Body of pancreas (tissue), 4 donors: ENCODE measurements around the gene DEFB123.

Source experiments
- POLR2A ChIP-seq, 3 donors: fragments of 450-650 bp; IDR thresholded peaks; one replicate each; pipeline ENCODE4 v1.6.1; 2016; ENCODE audit warnings: antibody characterized with exemption in 3 of 3, mild to moderate bottlenecking in 2 of 3
- TF ChIP-seq, protein P1 (sequence below), 7 experiments: fragments of 450-650 bp in 4 of 7; fragments of 200-600 bp in 3 of 7; sonication (generic) in 3 of 7; IDR thresholded peaks; one replicate each; pipeline ENCODE4 v1.5.1; 2016 to 2019; ENCODE audit warnings: antibody characterized with exemption in 7 of 7

DNA sequence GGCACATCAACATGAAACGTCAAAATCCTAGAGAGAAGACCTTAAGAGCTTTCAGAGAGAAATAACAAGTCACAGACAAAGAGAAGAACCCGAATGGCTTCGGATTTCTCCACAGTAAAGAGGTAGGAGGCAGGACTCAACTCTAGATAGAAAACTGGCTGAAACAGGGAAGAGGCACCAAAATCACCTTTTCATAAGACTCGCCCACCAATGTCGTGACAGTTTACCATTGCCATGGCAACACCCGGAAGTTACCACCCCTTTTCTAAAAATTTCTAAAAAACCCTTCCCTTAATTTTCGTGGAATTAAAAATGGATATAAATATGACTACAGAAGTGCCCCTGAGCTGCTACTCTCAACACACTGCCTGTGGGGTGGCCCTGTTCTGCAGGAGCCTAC is 22.1 kb upstream of the DEFB123 start:
- TF ChIP-seq, protein P1, sequence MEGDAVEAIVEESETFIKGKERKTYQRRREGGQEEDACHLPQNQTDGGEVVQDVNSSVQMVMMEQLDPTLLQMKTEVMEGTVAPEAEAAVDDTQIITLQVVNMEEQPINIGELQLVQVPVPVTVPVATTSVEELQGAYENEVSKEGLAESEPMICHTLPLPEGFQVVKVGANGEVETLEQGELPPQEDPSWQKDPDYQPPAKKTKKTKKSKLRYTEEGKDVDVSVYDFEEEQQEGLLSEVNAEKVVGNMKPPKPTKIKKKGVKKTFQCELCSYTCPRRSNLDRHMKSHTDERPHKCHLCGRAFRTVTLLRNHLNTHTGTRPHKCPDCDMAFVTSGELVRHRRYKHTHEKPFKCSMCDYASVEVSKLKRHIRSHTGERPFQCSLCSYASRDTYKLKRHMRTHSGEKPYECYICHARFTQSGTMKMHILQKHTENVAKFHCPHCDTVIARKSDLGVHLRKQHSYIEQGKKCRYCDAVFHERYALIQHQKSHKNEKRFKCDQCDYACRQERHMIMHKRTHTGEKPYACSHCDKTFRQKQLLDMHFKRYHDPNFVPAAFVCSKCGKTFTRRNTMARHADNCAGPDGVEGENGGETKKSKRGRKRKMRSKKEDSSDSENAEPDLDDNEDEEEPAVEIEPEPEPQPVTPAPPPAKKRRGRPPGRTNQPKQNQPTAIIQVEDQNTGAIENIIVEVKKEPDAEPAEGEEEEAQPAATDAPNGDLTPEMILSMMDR (IDR thresholded peaks at IDR 0.05): no peak
- TF ChIP-seq POLR2A (IDR thresholded peaks at IDR 0.05): no peak
